Esophagus muscularis mucosa (tissue), 4 donors: ENCODE measurements around the gene TBC1D17. TPM values are rescaled to one million over a fixed set of nuclear protein-coding genes. Genes with fewer than 3 reads are reported as not detected.

Source experiments
- DNase-seq: peaks from one replicate; pipeline ENCODE4 v3.0.0-alpha.2; 2017; ENCODE audit errors: extremely low spot score
- H3K27ac ChIP-seq, 4 donors: fragments of 200-600 bp; sonication (generic); replicated peaks in 1 of 4; 1 replicate in 3 of 4; 2 replicates in 1 of 4; pipeline ENCODE4 v1.5.1; 2016 to 2019; ENCODE audit warnings: mild to moderate bottlenecking in 1 of 4
- H3K27me3 ChIP-seq, 4 donors: fragments of 200-600 bp; sonication (generic); one replicate each; pipeline versions ENCODE4 v1.5.1 to v1.6.0; 2016 to 2019
- H3K36me3 ChIP-seq, 4 donors: fragments of 200-600 bp; sonication (generic); one replicate each; pipeline ENCODE4 v1.5.1; 2016 to 2019
- H3K4me1 ChIP-seq, 4 donors: fragments of 200-600 bp; sonication (generic); one replicate each; pipeline ENCODE4 v1.5.1; 2016 to 2019
- H3K4me3 ChIP-seq, 4 donors: fragments of 200-600 bp; sonication (generic); 1 replicate in 2 of 4; 2 replicates in 2 of 4; pipeline ENCODE4 v1.5.1; 2016 to 2019; ENCODE audit warnings: mild to moderate bottlenecking in 4 of 4, moderate library complexity in 1 of 4
- H3K9me3 ChIP-seq, 4 donors: fragments of 200-600 bp; sonication (generic); 1 replicate in 3 of 4; 2 replicates in 1 of 4; pipeline ENCODE4 v1.5.1; 2016 to 2019
- EP300 ChIP-seq: sonication (generic); formaldehyde crosslinking; IDR thresholded peaks from one replicate; pipeline ENCODE4 v1.6.1; 2017; ENCODE audit warnings: antibody characterized with exemption
- POLR2A ChIP-seq: fragments of 450-650 bp; IDR thresholded peaks from one replicate; pipeline ENCODE4 v1.6.1; 2017; ENCODE audit warnings: antibody characterized with exemption, moderate library complexity, mild to moderate bottlenecking, low read depth
- POLR2AphosphoS5 ChIP-seq, 2 donors: sonication (generic); formaldehyde crosslinking; IDR thresholded peaks; one replicate each; pipeline ENCODE4 v1.6.1; 2017; ENCODE audit warnings: antibody characterized with exemption in 2 of 2
- WGBS: methylation state at CpG from one replicate; pipeline ENCODE4 v1.1.5; 2018; 5-methylcytosine and 5-hydroxymethylcytosine counted together
- intact Hi-C: fragments of 100-400 bp; cut with DNase I; formaldehyde crosslinking; loops from one replicate; pipeline ENCODE4 v1.15.1; 2023
- total RNA-seq, 4 donors: library from RNA; depleted of rRNA; stranded (reverse); fragments of >200 nt; gene quantifications; one replicate each; pipeline versions ENCODE4 v1.1.0 to v1.2.1, GENCODE V29; 2016
- TF ChIP-seq, protein P1 (sequence below), 3 experiments: fragments of 200-600 bp in 2 of 3; fragments of 450-650 bp in 1 of 3; sonication (generic) in 2 of 3; IDR thresholded peaks; one replicate each; pipeline ENCODE4 v1.5.1; 2017 to 2019; ENCODE audit warnings: antibody characterized with exemption in 3 of 3, mild to moderate bottlenecking in 2 of 3, moderate library complexity in 1 of 3

TBC1D17 gene
- total RNA-seq, 4 donors from 2014 or later, result 35.1 to 60.9 (median 44.0) TPM

DNA sequence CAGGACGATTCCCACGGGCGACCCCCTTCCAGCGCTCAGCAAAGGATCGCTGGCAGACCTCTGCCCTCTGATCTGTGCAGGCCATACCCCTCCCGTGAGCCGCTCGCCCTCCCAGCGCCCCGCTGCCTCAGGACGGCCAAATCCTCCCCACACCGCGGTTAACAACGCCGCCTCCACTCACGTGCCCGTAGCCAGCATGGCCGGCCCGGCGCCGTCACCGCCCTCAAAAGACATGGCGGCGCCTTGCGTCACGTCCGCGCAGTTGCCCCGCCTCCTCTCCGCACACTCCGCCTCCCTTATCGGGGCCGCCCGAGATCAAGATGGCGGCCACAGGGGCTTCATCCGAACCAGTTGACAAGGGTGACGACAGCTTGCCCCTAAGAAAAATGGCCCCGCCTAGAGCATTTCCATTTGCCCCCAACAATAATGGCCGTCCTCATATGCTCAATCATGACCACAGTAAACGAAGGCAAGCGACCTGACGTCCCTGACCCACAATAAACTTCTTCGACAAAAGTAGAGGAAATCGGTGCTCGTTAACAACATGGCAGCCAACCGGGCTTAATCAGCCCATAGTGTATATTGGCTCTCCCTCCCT lies 981 bp upstream of the TBC1D17 start:
- Histone ChIP-seq H3K4me3 (peak overlapping the region; percentile 83 to 99 (median 98)), H3K27me3 (no peaks in the 10 kb centered on the region), H3K27ac (peak overlapping the region; percentile 97 to 100 (median 99)), H3K36me3 (peaks cover 16 to 54% (median 47%) of the 10 kb centered on the region in 4 donors), H3K9me3 (no peaks in the 10 kb centered on the region), H3K4me1 (peaks cover 27 to 55% (median 42%) of the 10 kb centered on the region in 4 donors)
- WGBS, result under 1% methylated on average over 33 of the region's 46 CpGs
- intact Hi-C loops, result loop anchor here (5.0 kb wide), 1 partner anchor 64 kb away; the partner anchor contains the start of gene FUZ
- peak; percentile 99 for DNase-seq
- TF ChIP-seq POLR2AphosphoS5 (IDR thresholded peaks at IDR 0.05), result peak in 1 of 2 donors; percentile 92
- no peak for TF ChIP-seq EP300

DNA sequence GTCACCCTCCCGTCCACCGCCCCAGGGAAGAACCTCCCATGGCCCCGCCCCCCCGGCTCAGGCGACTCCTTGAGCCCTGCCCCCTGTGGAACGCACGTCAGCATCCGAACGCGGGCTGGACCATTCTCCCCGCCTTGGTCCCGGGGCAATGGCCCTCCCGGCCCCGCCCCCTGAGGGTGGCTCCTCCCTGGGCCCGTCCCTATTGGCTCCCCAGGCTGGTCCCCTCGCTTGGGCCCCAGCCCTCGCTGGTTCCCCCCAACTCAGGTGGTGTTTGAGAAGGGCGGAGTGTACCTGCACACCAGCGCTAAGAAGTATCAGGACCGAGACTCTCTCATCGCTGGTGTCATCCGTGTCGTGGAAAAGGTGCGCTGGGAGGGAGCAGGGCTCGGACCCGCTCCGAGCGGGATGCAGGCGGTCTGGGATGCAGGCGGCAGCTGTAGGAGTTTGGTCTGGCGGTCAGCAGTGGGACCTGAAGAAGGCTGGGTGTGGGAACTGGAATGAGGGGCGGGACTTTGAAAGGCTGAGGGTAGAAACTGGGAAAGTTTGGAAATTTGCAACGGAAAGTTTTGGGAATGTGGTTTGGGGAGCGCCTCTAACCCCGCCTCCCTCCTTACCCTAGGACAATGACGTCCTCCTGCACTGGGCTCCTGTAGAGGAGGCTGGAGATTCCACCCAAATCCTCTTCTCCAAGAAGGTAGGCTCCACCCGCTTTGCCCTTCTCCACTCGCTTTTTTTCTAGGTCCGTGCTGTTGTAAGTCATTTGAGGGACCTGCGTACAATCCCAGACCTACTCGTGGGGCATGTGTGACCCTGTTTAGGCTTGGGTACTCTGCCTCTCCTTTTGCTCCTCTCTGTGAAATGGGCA lies 609 bp downstream of the TBC1D17 start:
- Histone ChIP-seq H3K9me3 (no peaks in the 10 kb centered on the region), H3K27me3 (no peaks in the 10 kb centered on the region), H3K4me1 (peaks cover 27 to 46% (median 42%) of the 10 kb centered on the region in 4 donors), H3K4me3 (peak overlapping the region; percentile 83 to 99 (median 98)), H3K36me3 (peaks cover 32 to 56% (median 51%) of the 10 kb centered on the region in 4 donors), H3K27ac (peak overlapping the region; percentile 97 to 100 (median 99))
- peak; percentile 100 for DNase-seq
- 13% methylated on average over 24 of the region's 41 CpGs for WGBS
- intact Hi-C loops, result loop anchor here (5.0 kb wide), 1 partner anchor 66 kb away; the partner anchor contains the start of gene FUZ
- no peak for TF ChIP-seq EP300
- TF ChIP-seq, protein P1, sequence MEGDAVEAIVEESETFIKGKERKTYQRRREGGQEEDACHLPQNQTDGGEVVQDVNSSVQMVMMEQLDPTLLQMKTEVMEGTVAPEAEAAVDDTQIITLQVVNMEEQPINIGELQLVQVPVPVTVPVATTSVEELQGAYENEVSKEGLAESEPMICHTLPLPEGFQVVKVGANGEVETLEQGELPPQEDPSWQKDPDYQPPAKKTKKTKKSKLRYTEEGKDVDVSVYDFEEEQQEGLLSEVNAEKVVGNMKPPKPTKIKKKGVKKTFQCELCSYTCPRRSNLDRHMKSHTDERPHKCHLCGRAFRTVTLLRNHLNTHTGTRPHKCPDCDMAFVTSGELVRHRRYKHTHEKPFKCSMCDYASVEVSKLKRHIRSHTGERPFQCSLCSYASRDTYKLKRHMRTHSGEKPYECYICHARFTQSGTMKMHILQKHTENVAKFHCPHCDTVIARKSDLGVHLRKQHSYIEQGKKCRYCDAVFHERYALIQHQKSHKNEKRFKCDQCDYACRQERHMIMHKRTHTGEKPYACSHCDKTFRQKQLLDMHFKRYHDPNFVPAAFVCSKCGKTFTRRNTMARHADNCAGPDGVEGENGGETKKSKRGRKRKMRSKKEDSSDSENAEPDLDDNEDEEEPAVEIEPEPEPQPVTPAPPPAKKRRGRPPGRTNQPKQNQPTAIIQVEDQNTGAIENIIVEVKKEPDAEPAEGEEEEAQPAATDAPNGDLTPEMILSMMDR (IDR thresholded peaks at IDR 0.05), result no peak

DNA sequence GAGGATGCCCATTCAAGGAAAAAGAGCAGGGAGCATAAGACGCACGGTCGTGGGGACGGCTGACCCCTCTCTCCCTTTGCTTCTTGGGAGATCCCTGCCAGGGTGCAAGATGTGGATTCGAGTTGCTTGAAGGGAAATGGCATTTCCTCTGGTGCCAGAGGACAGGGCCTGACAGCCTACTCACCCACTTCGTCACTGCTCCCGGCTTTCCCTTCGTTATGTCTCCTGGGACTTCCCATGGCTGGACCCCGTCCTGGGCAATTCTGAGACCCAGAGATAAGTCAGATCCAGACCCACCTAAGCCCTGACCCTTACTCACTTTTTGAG lies 1.2 kb downstream of the TBC1D17 start:
- peaks cover 38 to 62% (median 56%) of the 10 kb centered on the region in 4 donors for H3K36me3 ChIP-seq
- intact Hi-C loops, result loop anchor here (5.0 kb wide), 1 partner anchor 66 kb away; the partner anchor contains the start of gene FUZ
- DNase-seq, result no peak

DNA sequence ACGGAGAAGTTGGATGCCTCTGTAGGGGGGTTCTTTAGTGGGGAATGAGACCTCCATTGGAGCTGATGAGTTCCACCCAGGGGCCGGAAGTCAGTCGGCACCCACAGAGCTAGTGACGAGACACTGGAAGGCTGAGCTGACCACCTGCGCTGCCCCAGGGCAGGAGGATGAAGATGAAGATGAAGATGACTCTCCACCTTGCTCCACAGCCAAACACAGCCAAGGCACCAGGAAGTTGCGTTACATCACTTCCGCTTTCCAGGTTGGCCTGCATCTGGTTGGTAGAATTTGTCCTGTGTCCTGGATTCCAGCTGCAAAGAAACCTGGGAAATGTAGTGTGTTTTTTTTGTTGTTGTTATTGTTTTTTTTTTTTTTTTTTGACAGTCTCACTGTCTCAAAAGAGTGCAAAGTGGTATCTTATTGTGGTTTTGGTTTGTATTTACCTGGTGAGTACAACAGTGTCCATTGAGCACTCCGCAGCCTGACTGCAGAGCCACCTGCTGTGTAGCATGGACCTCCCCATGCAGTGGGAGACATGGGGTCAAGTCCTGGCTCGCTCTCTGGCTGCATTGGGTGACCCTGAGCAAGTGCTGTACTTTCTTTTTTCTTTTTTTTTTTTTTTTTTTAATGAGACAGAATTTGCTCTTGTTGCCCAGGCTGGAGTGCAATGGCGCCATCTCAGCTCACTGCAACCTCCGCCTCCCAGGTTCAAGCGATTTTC lies 1.9 kb downstream of the TBC1D17 start:
- no peak for TF ChIP-seq POLR2AphosphoS5 (IDR thresholded peaks at IDR 0.05)
- TF ChIP-seq, protein P1 (IDR thresholded peaks at IDR 0.05), result no peak
- no peak for TF ChIP-seq EP300
- Histone ChIP-seq H3K36me3 (peaks cover 45 to 63% (median 59%) of the 10 kb centered on the region in 4 donors), H3K27me3 (no peaks in the 10 kb centered on the region), H3K4me1 (peaks cover 26 to 41% (median 33%) of the 10 kb centered on the region in 4 donors), H3K9me3 (no peaks in the 10 kb centered on the region), H3K27ac (no peak overlapping the region), H3K4me3 (no peak overlapping the region)
- 94% methylated on average over 12 of the region's 12 CpGs for WGBS
- intact Hi-C loops, result loop anchor here (5.0 kb wide), 1 partner anchor 67 kb away; the partner anchor contains the start of gene FUZ
- DNase-seq, result no peak

More for the DNA sequence above, 1.2 kb downstream of the TBC1D17 start:
- TF ChIP-seq EP300 (no peak), POLR2A (no peak), POLR2AphosphoS5 (IDR thresholded peaks at IDR 0.05) (no peak)
- Histone ChIP-seq H3K9me3 (no peaks in the 10 kb centered on the region), H3K27ac (peak overlapping the region; percentile 97 to 100 (median 99)), H3K4me3 (peak overlapping the region; percentile 83 to 99 (median 98)), H3K4me1 (peaks cover 27 to 45% (median 39%) of the 10 kb centered on the region in 4 donors), H3K27me3 (no peaks in the 10 kb centered on the region)
- WGBS, result 85% methylated on average over 9 of the region's 9 CpGs

DNA sequence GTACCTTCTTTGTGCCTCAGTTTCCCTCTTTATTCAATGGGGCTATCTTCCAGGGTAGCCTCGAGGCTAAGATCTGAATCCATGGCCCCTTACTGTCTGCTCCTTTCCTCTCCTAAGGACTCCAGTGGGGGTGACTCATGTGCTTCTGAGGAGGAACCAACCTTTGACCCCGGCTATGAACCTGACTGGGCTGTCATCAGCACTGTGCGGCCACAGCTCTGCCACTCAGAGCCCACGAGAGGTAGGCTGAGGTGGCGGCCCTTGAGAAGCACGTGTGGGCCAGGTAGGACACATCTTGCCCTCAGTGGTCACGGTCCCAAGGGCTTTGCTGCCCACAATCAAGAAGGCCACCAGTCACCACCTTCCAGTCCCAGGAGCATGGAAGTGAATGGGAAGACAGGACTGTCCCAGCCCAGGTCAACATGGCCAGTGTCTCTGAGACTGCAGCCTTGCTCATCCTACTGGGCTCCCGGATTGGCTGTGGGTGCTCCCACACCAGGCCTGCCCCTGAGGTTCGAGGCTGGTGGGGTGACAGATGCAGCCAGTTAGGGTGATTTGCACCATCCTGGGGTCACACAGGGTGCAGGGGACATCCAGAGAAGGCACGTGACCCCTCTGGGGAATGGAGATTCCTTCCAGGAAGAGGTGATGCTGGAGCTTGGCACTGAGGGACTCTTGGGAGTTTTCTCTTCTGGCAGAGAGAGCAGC lies 2.8 kb downstream of the TBC1D17 start:
- Histone ChIP-seq H3K27ac (no peak overlapping the region), H3K27me3 (no peaks in the 10 kb centered on the region), H3K4me3 (no peak overlapping the region), H3K36me3 (peaks cover 54 to 69% (median 68%) of the 10 kb centered on the region in 4 donors), H3K4me1 (peaks cover 17 to 32% (median 23%) of the 10 kb centered on the region in 4 donors), H3K9me3 (no peaks in the 10 kb centered on the region)
- no peak for DNase-seq
- WGBS, result 85% methylated on average over 8 of the region's 10 CpGs
- intact Hi-C loops, result no loop called here
- no peak for TF ChIP-seq POLR2A
- TF ChIP-seq POLR2AphosphoS5 (IDR thresholded peaks at IDR 0.05), result no peak
- no peak for TF ChIP-seq EP300
- TF ChIP-seq, protein P1 (IDR thresholded peaks at IDR 0.05), result no peak
